Measurements from ENCODE around the gene NEURL2.

NEURL2 gene

GRCh38 chr20:45857114-45857881 is 33.7 kb downstream of the NEURL2 start, which contains the start of the genes ACOT8 and ZSWIM3:
Gene ACOT8 (minus strand): TSS chr20:45857392. CDS start chr20:45857315, 77 bp downstream.
Gene ZSWIM3 (plus strand): TSS chr20:45857614. CDS start chr20:45857826, 212 bp downstream.
- Histone ChIP-seq H3K4me2 (ENCODE audit: low read length, poor library complexity, severe bottlenecking) (peak within 1 kb of the TSS; percentile 64), H2BK120ac (ENCODE audit: low read depth, low read length) (peak within 1 kb of the TSS; percentile 38), H3K27me3 (ENCODE audit: control insufficient read depth in 1 of 2, insufficient read depth in 1 of 2, low read length in 2 of 2) (no peaks in the 10 kb centered on the region), H2AK5ac (ENCODE audit: low read length, severe bottlenecking) (peak within 1 kb of the TSS; percentile 57), H3K23ac (ENCODE audit: low read length in 2 of 2) (peak within 1 kb of the TSS in 1 of 2 experiments; percentile 23), H2BK5ac (ENCODE audit: low read depth, low read length, poor library complexity, severe bottlenecking) (no peak within 1 kb of the TSS), H3K4ac (ENCODE audit: low read depth in 1 of 2, low read length in 2 of 2) (peak within 1 kb of the TSS in 1 of 2 experiments; percentile 88), H3K36me3 (ENCODE audit: control insufficient read depth in 1 of 2, insufficient read depth in 2 of 2, low read depth in 1 of 2, low read length in 2 of 2) (peaks cover 5 to 21% of the 10 kb centered on the region in 2 experiments), H4K91ac (ENCODE audit: low read length) (peak within 1 kb of the TSS; percentile 34), H3K9ac (ENCODE audit: low read length) (peak within 1 kb of the TSS; percentile 90), H3K27ac (ENCODE audit: low read length, poor library complexity, severe bottlenecking) (peak within 1 kb of the TSS; percentile 73), H3K9me3 (ENCODE audit: control insufficient read depth, low read length) (no peaks in the 10 kb centered on the region), H2BK12ac (ENCODE audit: low read length in 2 of 2) (no peak within 1 kb of the TSS), H2BK15ac (ENCODE audit: low read depth, poor library complexity, severe bottlenecking) (peak within 1 kb of the TSS; percentile 77), H3K4me3 (ENCODE audit: insufficient read depth in 1 of 2, low read depth in 1 of 2, low read length in 2 of 2) (peak within 1 kb of the TSS; percentile 79 to 94), H4K8ac (ENCODE audit: low read length) (peak within 1 kb of the TSS; percentile 96), H3K4me1 (ENCODE audit: control insufficient read depth, insufficient read depth, low read depth, low read length) (peaks cover 23% of the 10 kb centered on the region), H3K79me1 (replicated peaks; ENCODE audit: low read length, poor library complexity, severe bottlenecking) (peaks cover 32% of the 10 kb centered on the region), H3K14ac (ENCODE audit: low read length in 2 of 2) (peak within 1 kb of the TSS; percentile 21 to 83), H2AFZ (ENCODE audit: low read depth, low read length) (peak within 1 kb of the TSS; percentile 83), H3K18ac (ENCODE audit: low read depth in 1 of 2, low read length in 2 of 2) (peak within 1 kb of the TSS; percentile 78 to 90)
- under 1% methylated on average over 35 of the region's 36 CpGs for WGBS
- peak; percentile 100 for DNase-seq

- no peak overlapping the region for H4K91ac ChIP-seq (ENCODE audit: low read length)
- peaks cover 22% of the 10 kb centered on the region for H3K4me1 ChIP-seq (ENCODE audit: control insufficient read depth, insufficient read depth, low read depth, low read length)
- H3K27me3 ChIP-seq (ENCODE audit: control insufficient read depth in 1 of 2, insufficient read depth in 1 of 2, low read length in 2 of 2), result no peaks in the 10 kb centered on the region
- H2BK120ac ChIP-seq (ENCODE audit: low read depth, low read length), result no peak overlapping the region
- no peak overlapping the region for H4K8ac ChIP-seq (ENCODE audit: low read length)
- no peak overlapping the region for H3K4ac ChIP-seq (ENCODE audit: low read depth in 1 of 2, low read length in 2 of 2)
- H2BK12ac ChIP-seq (ENCODE audit: low read length in 2 of 2), result no peak overlapping the region
- H3K9me3 ChIP-seq (ENCODE audit: control insufficient read depth, low read length), result no peaks in the 10 kb centered on the region
- H3K9ac ChIP-seq (ENCODE audit: low read length), result no peak overlapping the region
- no peak overlapping the region for H3K14ac ChIP-seq (ENCODE audit: low read length in 2 of 2)
- H2AFZ ChIP-seq (ENCODE audit: low read depth, low read length), result no peak overlapping the region
- H2BK5ac ChIP-seq (ENCODE audit: low read depth, low read length, poor library complexity, severe bottlenecking), result no peak overlapping the region
- 89% methylated on average over 1 of the region's 2 CpGs for WGBS
- peaks cover 35% of the 10 kb centered on the region for H3K79me1 ChIP-seq (replicated peaks; ENCODE audit: low read length, poor library complexity, severe bottlenecking)
- no peak overlapping the region for H3K4me2 ChIP-seq (ENCODE audit: low read length, poor library complexity, severe bottlenecking)
- H2BK15ac ChIP-seq (ENCODE audit: low read depth, poor library complexity, severe bottlenecking), result no peak overlapping the region
- H3K4me3 ChIP-seq (ENCODE audit: insufficient read depth in 1 of 2, low read depth in 1 of 2, low read length in 2 of 2), result no peak overlapping the region
- peaks cover 18 to 45% of the 10 kb centered on the region in 2 experiments for H3K36me3 ChIP-seq (ENCODE audit: control insufficient read depth in 1 of 2, insufficient read depth in 2 of 2, low read depth in 1 of 2, low read length in 2 of 2)
- H2AK5ac ChIP-seq (ENCODE audit: low read length, severe bottlenecking), result no peak overlapping the region
- no peak overlapping the region for H3K23ac ChIP-seq (ENCODE audit: low read length in 2 of 2)
- no peak for DNase-seq
- no peak overlapping the region for H3K27ac ChIP-seq (ENCODE audit: low read length, poor library complexity, severe bottlenecking)
- H3K18ac ChIP-seq (ENCODE audit: low read depth in 1 of 2, low read length in 2 of 2), result no peak overlapping the region
These were observed 37.5 kb downstream of the NEURL2 start for GRCh38 chr20:45853484-45853883.

GRCh38 chr20:45852326-45852725 is 38.7 kb downstream of the NEURL2 start:
- H2AK5ac ChIP-seq (ENCODE audit: low read length, severe bottlenecking), result no peak overlapping the region
- H2AFZ ChIP-seq (ENCODE audit: low read depth, low read length), result no peak overlapping the region
- 99% methylated on average over 6 of the region's 6 CpGs for WGBS
- no peak overlapping the region for H4K8ac ChIP-seq (ENCODE audit: low read length)
- H3K14ac ChIP-seq (ENCODE audit: low read length in 2 of 2), result no peak overlapping the region
- H3K18ac ChIP-seq (ENCODE audit: low read depth in 1 of 2, low read length in 2 of 2), result no peak overlapping the region
- no peak overlapping the region for H2BK15ac ChIP-seq (ENCODE audit: low read depth, poor library complexity, severe bottlenecking)
- H3K9me3 ChIP-seq (ENCODE audit: control insufficient read depth, low read length), result no peaks in the 10 kb centered on the region
- no peak overlapping the region for H3K9ac ChIP-seq (ENCODE audit: low read length)
- H2BK120ac ChIP-seq (ENCODE audit: low read depth, low read length), result no peak overlapping the region
- peaks cover 16% of the 10 kb centered on the region for H3K4me1 ChIP-seq (ENCODE audit: control insufficient read depth, insufficient read depth, low read depth, low read length)
- no peak overlapping the region for H3K4me3 ChIP-seq (ENCODE audit: insufficient read depth in 1 of 2, low read depth in 1 of 2, low read length in 2 of 2)
- no peak overlapping the region for H3K4me2 ChIP-seq (ENCODE audit: low read length, poor library complexity, severe bottlenecking)
- peaks cover 21 to 51% of the 10 kb centered on the region in 2 experiments for H3K36me3 ChIP-seq (ENCODE audit: control insufficient read depth in 1 of 2, insufficient read depth in 2 of 2, low read depth in 1 of 2, low read length in 2 of 2)
- no peak overlapping the region for H2BK12ac ChIP-seq (ENCODE audit: low read length in 2 of 2)
- no peaks in the 10 kb centered on the region for H3K27me3 ChIP-seq (ENCODE audit: control insufficient read depth in 1 of 2, insufficient read depth in 1 of 2, low read length in 2 of 2)
- no peak overlapping the region for H3K27ac ChIP-seq (ENCODE audit: low read length, poor library complexity, severe bottlenecking)
- no peak overlapping the region for H3K4ac ChIP-seq (ENCODE audit: low read depth in 1 of 2, low read length in 2 of 2)
- H3K79me1 ChIP-seq (replicated peaks; ENCODE audit: low read length, poor library complexity, severe bottlenecking), result peaks cover 33% of the 10 kb centered on the region
- no peak overlapping the region for H3K23ac ChIP-seq (ENCODE audit: low read length in 2 of 2)
- H2BK5ac ChIP-seq (ENCODE audit: low read depth, low read length, poor library complexity, severe bottlenecking), result no peak overlapping the region
- H4K91ac ChIP-seq (ENCODE audit: low read length), result no peak overlapping the region
- DNase-seq, result no peak

GRCh38 chr20:45851501-45851900 is 39.5 kb downstream of the NEURL2 start:
- no peaks in the 10 kb centered on the region for H3K27me3 ChIP-seq (ENCODE audit: control insufficient read depth in 1 of 2, insufficient read depth in 1 of 2, low read length in 2 of 2)
- peaks cover 21 to 58% of the 10 kb centered on the region in 2 experiments for H3K36me3 ChIP-seq (ENCODE audit: control insufficient read depth in 1 of 2, insufficient read depth in 2 of 2, low read depth in 1 of 2, low read length in 2 of 2)
- H3K23ac ChIP-seq (ENCODE audit: low read length in 2 of 2), result no peak overlapping the region
- no peak overlapping the region for H3K27ac ChIP-seq (ENCODE audit: low read length, poor library complexity, severe bottlenecking)
- no peak overlapping the region for H4K8ac ChIP-seq (ENCODE audit: low read length)
- no peak overlapping the region for H3K18ac ChIP-seq (ENCODE audit: low read depth in 1 of 2, low read length in 2 of 2)
- no peak overlapping the region for H3K4me2 ChIP-seq (ENCODE audit: low read length, poor library complexity, severe bottlenecking)
- no peak for DNase-seq
- H2AFZ ChIP-seq (ENCODE audit: low read depth, low read length), result no peak overlapping the region
- no peak overlapping the region for H2BK15ac ChIP-seq (ENCODE audit: low read depth, poor library complexity, severe bottlenecking)
- H3K14ac ChIP-seq (ENCODE audit: low read length in 2 of 2), result no peak overlapping the region
- H3K4me3 ChIP-seq (ENCODE audit: insufficient read depth in 1 of 2, low read depth in 1 of 2, low read length in 2 of 2), result no peak overlapping the region
- no peak overlapping the region for H2BK5ac ChIP-seq (ENCODE audit: low read depth, low read length, poor library complexity, severe bottlenecking)
- H3K9me3 ChIP-seq (ENCODE audit: control insufficient read depth, low read length), result no peaks in the 10 kb centered on the region
- no peak overlapping the region for H3K9ac ChIP-seq (ENCODE audit: low read length)
- H2BK120ac ChIP-seq (ENCODE audit: low read depth, low read length), result no peak overlapping the region
- H3K4ac ChIP-seq (ENCODE audit: low read depth in 1 of 2, low read length in 2 of 2), result no peak overlapping the region
- peaks cover 13% of the 10 kb centered on the region for H3K4me1 ChIP-seq (ENCODE audit: control insufficient read depth, insufficient read depth, low read depth, low read length)
- H4K91ac ChIP-seq (ENCODE audit: low read length), result no peak overlapping the region
- no peak overlapping the region for H2BK12ac ChIP-seq (ENCODE audit: low read length in 2 of 2)
- peaks cover 33% of the 10 kb centered on the region for H3K79me1 ChIP-seq (replicated peaks; ENCODE audit: low read length, poor library complexity, severe bottlenecking)
- H2AK5ac ChIP-seq (ENCODE audit: low read length, severe bottlenecking), result no peak overlapping the region
